GM23338 (cell line): ENCODE measurements around the gene NLGN1.

ENCODE experiments used
- CREB1 ChIP-seq: fragments of 250-450 bp; sonication (Bioruptor Pico); IDR thresholded peaks from 2 replicates; pipeline ENCODE4 v1.5.0; 2020; ENCODE audit warnings: low read depth, mild to moderate bottlenecking, moderate library complexity
- EZH2 ChIP-seq: fragments of 200-600 bp; sonication (generic); IDR thresholded peaks from one replicate; pipeline ENCODE4 v1.8.0; 2017; ENCODE audit warnings: antibody characterized with exemption, mild to moderate bottlenecking, low read depth; ENCODE audit not compliant: unreplicated experiment
- EZH2phosphoT487 ChIP-seq: fragments of 200-600 bp; sonication (generic); IDR thresholded peaks from one replicate; pipeline ENCODE4 v1.8.1; 2018; ENCODE audit warnings: antibody characterized with exemption; ENCODE audit not compliant: unreplicated experiment
- JUNB ChIP-seq: IDR thresholded peaks from one replicate; pipeline ENCODE4 v1.6.1; 2016; ENCODE audit warnings: antibody characterized with exemption; ENCODE audit not compliant: unreplicated experiment
- POLR2AphosphoS5 ChIP-seq: IDR thresholded peaks from 2 replicates; pipeline ENCODE4 v1.6.1; 2016; ENCODE audit warnings: antibody characterized with exemption, low read depth
- REST ChIP-seq: IDR thresholded peaks from one replicate; pipeline ENCODE4 v1.6.1; 2018; ENCODE audit warnings: antibody characterized with exemption; ENCODE audit not compliant: unreplicated experiment
- STAT1 ChIP-seq: IDR thresholded peaks from one replicate; pipeline ENCODE4 v1.6.1; 2016; ENCODE audit warnings: antibody characterized with exemption; ENCODE audit not compliant: unreplicated experiment
- ZNF114 ChIP-seq: fragments of 250-450 bp; sonication (Bioruptor Pico); IDR thresholded peaks from 2 replicates; pipeline ENCODE4 v1.5.0; 2020; ENCODE audit warnings: mild to moderate bottlenecking, moderate library complexity
- ZNF331 ChIP-seq: fragments of 250-450 bp; sonication (Bioruptor Pico); IDR thresholded peaks from 2 replicates; pipeline ENCODE4 v1.5.0; 2020; ENCODE audit warnings: low read depth, mild to moderate bottlenecking, moderate library complexity
- TF ChIP-seq, protein P1 (sequence below), 2 experiments: fragments of 200-600 bp in 1 of 2; sonication (generic) in 1 of 2; conservative IDR thresholded peaks; 2 replicates each; pipeline versions ENCODE4 v1.5.1 to v1.6.1; 2016 to 2017; ENCODE audit warnings: antibody characterized with exemption in 2 of 2, low read depth in 2 of 2, mild to moderate bottlenecking in 2 of 2, moderate library complexity in 1 of 2

GRCh38 chr3:174202116-174202515 is 804.6 kb downstream of the NLGN1 start:
- TF ChIP-seq, protein P1, sequence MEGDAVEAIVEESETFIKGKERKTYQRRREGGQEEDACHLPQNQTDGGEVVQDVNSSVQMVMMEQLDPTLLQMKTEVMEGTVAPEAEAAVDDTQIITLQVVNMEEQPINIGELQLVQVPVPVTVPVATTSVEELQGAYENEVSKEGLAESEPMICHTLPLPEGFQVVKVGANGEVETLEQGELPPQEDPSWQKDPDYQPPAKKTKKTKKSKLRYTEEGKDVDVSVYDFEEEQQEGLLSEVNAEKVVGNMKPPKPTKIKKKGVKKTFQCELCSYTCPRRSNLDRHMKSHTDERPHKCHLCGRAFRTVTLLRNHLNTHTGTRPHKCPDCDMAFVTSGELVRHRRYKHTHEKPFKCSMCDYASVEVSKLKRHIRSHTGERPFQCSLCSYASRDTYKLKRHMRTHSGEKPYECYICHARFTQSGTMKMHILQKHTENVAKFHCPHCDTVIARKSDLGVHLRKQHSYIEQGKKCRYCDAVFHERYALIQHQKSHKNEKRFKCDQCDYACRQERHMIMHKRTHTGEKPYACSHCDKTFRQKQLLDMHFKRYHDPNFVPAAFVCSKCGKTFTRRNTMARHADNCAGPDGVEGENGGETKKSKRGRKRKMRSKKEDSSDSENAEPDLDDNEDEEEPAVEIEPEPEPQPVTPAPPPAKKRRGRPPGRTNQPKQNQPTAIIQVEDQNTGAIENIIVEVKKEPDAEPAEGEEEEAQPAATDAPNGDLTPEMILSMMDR (conservative IDR thresholded peaks at IDR 0.05; ENCODE audit: low read depth in 2 of 2): no peak
- TF ChIP-seq EZH2: no peak
- TF ChIP-seq REST: no peak
- TF ChIP-seq POLR2AphosphoS5: no peak
- TF ChIP-seq CREB1 (CRISPR knock-in tag): no peak
- TF ChIP-seq ZNF114 (CRISPR knock-in tag): no peak
- TF ChIP-seq EZH2phosphoT487: no peak
- TF ChIP-seq ZNF331 (CRISPR knock-in tag): no peak
- no peak for TF ChIP-seq STAT1
- no peak for TF ChIP-seq JUNB
